DMS53 treated with DMSO at 0.1 percent for 48 hours (cell line): ENCODE data around the gene TEX50.
"Not testable (repeated sequence)": the region's sequence is repeated elsewhere in the genome, so short reads cannot be mapped to it uniquely, and the experiment has no call there.

Source experiments
- DNase-seq: peaks from one replicate; lab custom pipeline; 2025; ENCODE audit not compliant: unreplicated experiment; lab: John Stamatoyannopoulos, UW

TEX50 gene

DNA sequence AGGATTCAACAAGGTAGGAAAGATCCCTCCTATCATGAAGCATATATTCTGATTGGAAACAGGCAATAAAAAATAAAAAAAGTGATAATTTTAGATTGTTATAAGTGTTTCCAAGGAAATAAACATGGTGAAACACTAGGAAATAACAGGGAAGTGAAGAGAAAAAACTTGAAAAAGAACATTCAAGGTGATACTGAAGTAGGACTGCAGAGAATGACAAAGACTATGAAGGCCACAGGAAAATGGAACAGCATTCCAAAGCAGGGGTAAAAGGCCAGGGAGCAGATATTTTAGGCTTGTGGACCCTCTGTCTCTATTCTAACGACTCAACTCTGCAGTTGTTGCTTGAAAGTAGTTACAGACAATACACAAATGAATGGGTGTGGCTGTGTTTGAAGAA is 26.6 kb downstream of the TEX50 start:
- no peak for DNase-seq

- no peak for DNase-seq
Measured at GRCh38 chr1:173663159-173663558, 28.0 kb downstream of the TEX50 start.

- no peak for DNase-seq
Measured at GRCh38 chr1:173666646-173667045, 31.5 kb downstream of the TEX50 start.

GRCh38 chr1:173669491-173669941 is 34.4 kb downstream of the TEX50 start, which contains the start of gene ANKRD45:
ANKRD45 (minus strand) TSS chr1:173669851; CDS start chr1:173659418, 10,433 bp downstream.
- peak; percentile 48 for DNase-seq

- DNase-seq = not testable (repeated sequence)
Measured at GRCh38 chr1:173674496-173674895, 39.4 kb downstream of the TEX50 start.

DNA sequence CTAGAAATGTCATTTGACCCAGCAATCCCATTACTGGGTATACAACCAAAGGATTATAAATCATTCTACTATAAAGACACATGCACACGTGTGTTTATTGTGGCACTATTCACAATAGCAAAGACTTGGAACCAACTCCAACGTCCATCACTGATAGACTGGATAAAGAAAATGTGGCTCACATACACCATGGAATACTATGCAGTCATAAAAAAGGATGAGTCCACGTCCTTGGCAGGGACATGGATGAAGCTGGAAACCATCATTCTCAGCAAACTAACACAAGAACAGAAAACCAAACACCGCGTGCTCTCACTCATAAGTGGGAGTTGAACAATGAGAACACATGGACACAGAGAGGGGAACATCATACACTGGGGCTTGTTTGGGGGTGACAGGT is 45.0 kb downstream of the TEX50 start:
- not testable (repeated sequence) for DNase-seq

DNA sequence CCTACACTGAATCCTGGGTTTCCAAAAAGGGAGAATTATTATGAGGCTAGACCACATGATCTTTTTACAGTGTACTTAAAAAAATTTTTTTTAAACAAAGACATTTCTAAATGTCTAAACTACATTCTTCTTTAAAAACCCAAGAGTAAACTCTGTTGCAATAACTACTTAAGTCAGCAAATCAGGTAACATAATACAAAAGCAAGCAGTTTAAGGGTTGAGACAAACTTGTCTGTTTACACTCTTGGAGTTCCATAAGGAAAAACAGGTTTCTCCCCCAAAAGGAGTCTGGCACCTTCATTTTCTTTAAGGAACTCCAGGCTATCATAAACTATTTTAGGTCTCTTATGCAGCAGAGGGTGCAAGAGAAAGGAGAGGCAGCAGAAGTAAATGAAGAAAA is 47.0 kb downstream of the TEX50 start:
- DNase-seq = no peak

GRCh38 chr1:173683838-173684237 is 48.7 kb downstream of the TEX50 start:
- not testable (repeated sequence) for DNase-seq

DNA sequence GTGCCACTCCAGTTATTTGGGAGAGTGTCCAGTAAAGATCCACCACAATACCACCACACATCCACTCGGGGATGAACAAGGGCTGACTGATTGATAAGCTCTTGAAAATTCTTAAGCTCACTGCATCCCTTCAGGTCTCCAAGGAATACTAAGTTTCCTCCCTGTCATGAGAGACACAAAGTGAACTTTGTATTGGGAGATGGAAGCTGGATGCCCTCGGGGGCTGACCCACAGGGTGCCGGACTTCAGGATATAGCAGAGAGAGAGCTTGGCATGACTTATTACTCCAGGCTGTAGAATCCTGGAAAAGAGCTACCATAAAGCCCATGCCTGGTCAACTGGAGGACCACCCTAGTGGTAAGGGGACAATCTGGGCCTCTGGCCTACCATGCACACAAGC is 50.0 kb downstream of the TEX50 start:
- not testable (repeated sequence) for DNase-seq
